ENCODE data around the gene MRPL14.

MRPL14 gene

DNA sequence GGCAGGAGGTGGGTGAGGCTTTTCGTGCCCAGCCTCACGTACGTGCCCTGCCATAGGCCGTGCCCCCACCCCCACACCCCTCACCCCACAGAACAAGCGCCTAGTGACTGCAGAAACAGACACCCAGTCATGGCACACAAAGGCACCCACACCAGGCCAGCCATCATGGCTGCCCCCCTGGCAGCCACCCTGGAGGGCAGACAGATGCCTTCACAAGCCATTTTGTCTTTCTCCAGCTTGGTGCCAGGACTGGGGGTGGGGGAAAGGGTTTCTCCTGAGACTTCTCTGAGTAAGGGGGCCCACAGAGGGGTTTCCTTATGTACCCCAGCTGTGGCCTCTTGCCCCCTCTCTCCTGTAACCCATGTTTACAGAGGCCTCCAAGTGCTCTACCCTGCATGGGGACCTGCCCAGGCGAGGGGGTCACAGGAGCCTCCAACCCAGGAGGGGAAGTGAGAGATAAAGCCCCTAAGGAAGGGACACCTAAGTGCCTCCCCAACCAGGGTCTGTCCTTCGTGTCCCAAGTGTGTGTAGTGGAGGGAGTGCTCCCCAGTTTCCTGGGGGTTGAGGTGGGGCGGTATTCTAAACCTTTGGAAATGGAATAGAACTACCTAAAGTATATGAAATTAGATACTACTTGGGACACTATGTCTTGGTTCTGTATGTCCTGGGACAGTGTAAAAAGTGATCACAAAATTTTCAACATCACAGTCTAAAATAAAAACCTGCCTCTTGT lies 49.9 kb downstream of the MRPL14 start:
- in situ Hi-C loops (cut with HindIII; ENCODE audit: low sequenced_read_pairs): no loop called here
- no peak for DNase-seq (ENCODE audit: low read depth, low spot score)
- no peak overlapping the region for H3K4me3 ChIP-seq (ENCODE audit: low read depth, low read length)
- TF ChIP-seq, protein P1, sequence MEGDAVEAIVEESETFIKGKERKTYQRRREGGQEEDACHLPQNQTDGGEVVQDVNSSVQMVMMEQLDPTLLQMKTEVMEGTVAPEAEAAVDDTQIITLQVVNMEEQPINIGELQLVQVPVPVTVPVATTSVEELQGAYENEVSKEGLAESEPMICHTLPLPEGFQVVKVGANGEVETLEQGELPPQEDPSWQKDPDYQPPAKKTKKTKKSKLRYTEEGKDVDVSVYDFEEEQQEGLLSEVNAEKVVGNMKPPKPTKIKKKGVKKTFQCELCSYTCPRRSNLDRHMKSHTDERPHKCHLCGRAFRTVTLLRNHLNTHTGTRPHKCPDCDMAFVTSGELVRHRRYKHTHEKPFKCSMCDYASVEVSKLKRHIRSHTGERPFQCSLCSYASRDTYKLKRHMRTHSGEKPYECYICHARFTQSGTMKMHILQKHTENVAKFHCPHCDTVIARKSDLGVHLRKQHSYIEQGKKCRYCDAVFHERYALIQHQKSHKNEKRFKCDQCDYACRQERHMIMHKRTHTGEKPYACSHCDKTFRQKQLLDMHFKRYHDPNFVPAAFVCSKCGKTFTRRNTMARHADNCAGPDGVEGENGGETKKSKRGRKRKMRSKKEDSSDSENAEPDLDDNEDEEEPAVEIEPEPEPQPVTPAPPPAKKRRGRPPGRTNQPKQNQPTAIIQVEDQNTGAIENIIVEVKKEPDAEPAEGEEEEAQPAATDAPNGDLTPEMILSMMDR (IDR thresholded peaks at IDR 0.05; ENCODE audit: low read depth, low read length): no peak

DNA sequence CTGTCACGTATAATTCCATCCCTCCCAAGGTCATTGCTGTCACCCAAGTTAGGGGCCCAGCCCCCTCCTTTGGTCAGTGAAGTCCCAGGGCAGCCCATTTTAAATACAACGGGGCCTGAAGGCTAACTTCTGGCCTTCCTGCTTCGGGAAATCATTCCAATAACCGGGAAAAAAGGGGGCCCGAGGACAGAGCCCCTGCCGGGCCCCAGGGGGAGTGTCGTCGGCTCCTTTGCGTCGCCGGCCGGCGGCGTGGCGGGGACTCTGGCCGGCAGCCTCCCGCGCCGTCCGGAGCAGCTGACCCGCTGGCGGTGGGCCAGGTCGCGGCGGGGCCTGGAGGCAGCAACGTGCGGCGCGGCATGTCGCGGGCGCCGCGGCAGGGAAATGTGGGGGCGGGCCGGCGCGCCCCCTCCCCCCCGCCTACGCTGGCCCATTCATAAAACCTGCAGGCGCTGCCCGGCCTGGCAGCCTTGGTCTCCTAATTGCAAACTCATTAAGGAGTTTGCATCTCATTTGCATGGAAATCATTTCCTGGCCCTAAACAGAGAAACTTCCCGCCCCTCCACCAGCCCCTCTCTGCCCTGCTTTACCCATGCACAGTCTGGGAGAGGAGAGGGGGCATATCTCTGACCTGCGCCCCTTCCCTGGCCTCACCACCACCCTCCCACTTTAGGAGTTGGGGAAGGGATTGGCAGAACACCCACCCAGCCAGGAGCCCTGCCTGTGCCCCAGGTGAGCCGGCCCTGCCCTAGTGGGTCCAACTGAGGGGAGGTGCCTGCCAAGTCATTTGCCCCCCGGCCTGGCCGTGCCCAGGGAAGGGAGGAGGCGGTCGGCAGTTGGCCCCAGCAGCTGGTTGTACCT lies 50.7 kb downstream of the MRPL14 start:
- no peak for DNase-seq (ENCODE audit: low read depth, low spot score)
- H3K4me3 ChIP-seq (ENCODE audit: low read depth, low read length): no peak overlapping the region
- TF ChIP-seq, protein P1 (IDR thresholded peaks at IDR 0.05; ENCODE audit: low read depth, low read length): no peak
- in situ Hi-C loops (cut with HindIII; ENCODE audit: low sequenced_read_pairs): no loop called here

DNA sequence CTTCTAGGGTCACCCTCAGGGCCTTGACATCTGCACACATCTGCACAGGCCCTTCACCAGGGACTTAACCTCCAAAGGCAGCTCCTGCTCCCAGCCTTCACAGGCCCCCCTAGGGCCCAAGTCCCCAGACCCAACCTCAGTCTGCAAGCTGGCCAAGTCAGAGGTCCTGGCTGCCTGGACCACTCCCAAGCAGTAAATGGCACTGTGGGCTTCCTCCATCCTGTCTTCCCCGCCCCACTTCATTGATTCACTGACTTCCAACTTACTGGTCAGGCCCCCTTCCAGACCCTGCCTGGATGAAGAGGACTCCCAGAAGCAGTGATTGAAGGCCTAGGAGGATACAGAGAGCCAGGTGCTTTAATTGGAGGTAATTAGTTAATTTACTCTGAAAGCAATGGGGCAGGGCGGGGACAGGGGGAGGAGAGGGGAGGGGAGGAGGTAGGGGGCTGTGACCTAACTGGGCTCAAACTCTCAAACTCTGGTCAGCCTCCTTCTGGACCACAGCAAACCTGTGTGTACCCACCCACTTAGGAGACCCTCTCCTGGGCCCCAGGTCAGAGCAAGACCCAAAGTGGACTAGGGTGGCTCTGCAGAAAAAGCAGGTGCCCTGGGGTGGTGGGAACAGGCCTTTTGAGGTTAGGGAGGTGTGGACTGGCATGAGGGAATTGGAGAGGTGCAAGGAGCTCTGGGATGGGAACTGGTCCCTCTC lies 51.5 kb downstream of the MRPL14 start:
- DNase-seq (ENCODE audit: low read depth, low spot score): no peak
- no peak overlapping the region for H3K4me3 ChIP-seq (ENCODE audit: low read depth, low read length)
- TF ChIP-seq, protein P1 (IDR thresholded peaks at IDR 0.05; ENCODE audit: low read depth, low read length): no peak
- in situ Hi-C loops (cut with HindIII; ENCODE audit: low sequenced_read_pairs): no loop called here

DNA sequence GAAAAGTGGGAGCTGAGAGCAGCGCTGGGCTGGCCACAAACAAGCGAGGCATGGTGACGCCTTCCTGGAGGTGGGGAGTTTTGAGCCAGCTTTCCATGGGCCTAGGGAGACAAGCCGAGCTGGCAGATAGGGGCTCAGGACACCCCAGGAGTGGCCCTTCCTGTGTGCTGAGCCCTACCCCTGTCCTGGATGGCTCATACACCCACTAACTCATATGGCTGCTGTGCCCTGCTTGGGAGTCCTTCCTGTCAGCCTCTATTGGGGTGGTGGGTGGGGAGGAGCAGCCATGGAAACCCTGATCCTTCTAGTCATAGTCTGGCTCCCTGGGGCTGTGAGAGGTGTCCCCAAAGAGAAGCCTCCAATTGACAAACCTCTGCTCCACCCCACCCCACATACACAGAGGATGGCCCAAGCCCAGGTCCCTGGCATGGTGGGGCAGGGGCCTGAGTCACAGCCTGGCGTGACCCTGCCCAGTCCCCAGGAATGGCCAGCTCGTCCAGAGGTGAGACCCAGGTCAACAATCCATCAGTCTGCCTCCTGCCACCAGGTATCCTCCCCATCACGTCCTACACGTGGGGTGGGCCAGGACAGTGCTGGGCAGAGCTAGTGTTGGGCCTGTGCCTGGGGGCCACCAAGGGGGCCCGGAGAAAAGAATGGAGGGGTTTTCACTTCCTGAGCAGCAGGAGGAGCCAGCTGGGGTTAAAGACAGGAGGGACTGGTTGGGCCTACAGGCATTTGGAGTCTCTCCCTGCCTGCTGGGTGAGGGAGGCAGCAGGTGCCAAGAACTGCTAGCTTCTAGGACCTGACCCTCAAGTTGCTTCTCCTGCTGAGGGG lies 52.2 kb downstream of the MRPL14 start:
- DNase-seq (ENCODE audit: low read depth, low spot score): no peak
- in situ Hi-C loops (cut with HindIII; ENCODE audit: low sequenced_read_pairs): no loop called here
- no peak overlapping the region for H3K4me3 ChIP-seq (ENCODE audit: low read depth, low read length)
- TF ChIP-seq, protein P1 (IDR thresholded peaks at IDR 0.05; ENCODE audit: low read depth, low read length): no peak

DNA sequence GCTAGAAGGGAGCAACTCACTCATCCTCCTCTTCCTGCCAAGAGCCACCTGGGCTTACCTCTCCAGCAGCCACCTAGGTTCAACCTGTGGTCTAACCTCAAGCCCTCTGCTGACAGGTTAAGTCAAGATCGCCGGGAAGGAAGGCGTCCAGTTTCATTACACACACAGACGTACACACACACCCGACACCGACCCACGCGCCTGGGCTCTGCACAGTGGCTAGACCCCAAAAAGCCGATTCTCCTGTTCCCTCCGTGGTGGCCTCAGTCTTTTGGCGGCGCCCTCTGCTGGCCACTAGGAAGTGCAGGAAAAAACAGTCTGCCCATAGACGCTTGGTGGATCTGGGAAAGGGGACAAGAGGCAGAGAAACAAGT lies 52.8 kb downstream of the MRPL14 start:
- in situ Hi-C loops (cut with HindIII; ENCODE audit: low sequenced_read_pairs): no loop called here
- TF ChIP-seq, protein P1 (IDR thresholded peaks at IDR 0.05; ENCODE audit: low read depth, low read length): peak; percentile 94
- peak; percentile 82 for DNase-seq (ENCODE audit: low read depth, low spot score)
- no peak overlapping the region for H3K4me3 ChIP-seq (ENCODE audit: low read depth, low read length)
